Measurements from ENCODE around the gene TRAF6. TPM values are rescaled to one million over a fixed set of nuclear protein-coding genes. Genes with fewer than 3 reads are reported as not detected.
"Not testable (repeated sequence)": the region's sequence is repeated elsewhere in the genome, so short reads cannot be mapped to it uniquely, and the experiment has no call there.

TRAF6 gene
- total RNA-seq (ENCODE audit: unreplicated experiment), result 20.4 TPM
- long read RNA-seq, full-length matches to known transcripts, result 12 of 13 reads
- long read RNA-seq, partial matches to known transcripts, result 0 of 13 reads
- long read RNA-seq, other reads (novel, unspliced or antisense), result 1 of 13 reads

- no peaks in the 10 kb centered on the region for H3K9me3 Mint-ChIP-seq (ENCODE audit: unreplicated experiment)
- H3K4me1 Mint-ChIP-seq (ENCODE audit: unreplicated experiment), result peaks cover 17% of the 10 kb centered on the region
- peaks cover 4% of the 10 kb centered on the region for H3K36me3 Mint-ChIP-seq (ENCODE audit: low read depth, unreplicated experiment)
- peak; percentile 96 for DNase-seq (ENCODE audit: low spot score)
- H3K27me3 Mint-ChIP-seq (ENCODE audit: unreplicated experiment), result peaks cover 7% of the 10 kb centered on the region
- peak; percentile 91 for TF ChIP-seq CTCF (IDR thresholded peaks at IDR 0.05; ENCODE audit: unreplicated experiment)
- H3K27ac Mint-ChIP-seq (ENCODE audit: unreplicated experiment), result peak within 1 kb of the TSS; percentile 91
- peak within 1 kb of the TSS; percentile 97 for H3K4me3 Mint-ChIP-seq (ENCODE audit: unreplicated experiment)
These were observed at the start of gene TRAF6 for GRCh38 chr11:36509694-36510593. TSS of gene TRAF6 (minus strand) at chr11:36510272. CDS start at chr11:36501515, 8,757 bp downstream.

GRCh38 chr11:36558571-36559413, 48.7 kb upstream of the TRAF6 start:
- Mint-ChIP-seq H3K4me1 (ENCODE audit: unreplicated experiment) (peaks cover 3% of the 10 kb centered on the region), H3K4me3 (ENCODE audit: unreplicated experiment) (no peak overlapping the region), H3K27me3 (ENCODE audit: unreplicated experiment) (peaks cover 2% of the 10 kb centered on the region), H3K36me3 (ENCODE audit: low read depth, unreplicated experiment) (peaks cover 3% of the 10 kb centered on the region), H3K9me3 (ENCODE audit: unreplicated experiment) (no peaks in the 10 kb centered on the region), H3K27ac (ENCODE audit: unreplicated experiment) (no peak overlapping the region)
- DNase-seq (ENCODE audit: low spot score), result no peak
- TF ChIP-seq CTCF (IDR thresholded peaks at IDR 0.05; ENCODE audit: unreplicated experiment), result no peak

GRCh38 chr11:36557991-36558390, 47.9 kb upstream of the TRAF6 start:
- Mint-ChIP-seq H3K27me3 (ENCODE audit: unreplicated experiment) (peaks cover 2% of the 10 kb centered on the region), H3K27ac (ENCODE audit: unreplicated experiment) (no peak overlapping the region), H3K4me1 (ENCODE audit: unreplicated experiment) (peaks cover 3% of the 10 kb centered on the region), H3K4me3 (ENCODE audit: unreplicated experiment) (no peak overlapping the region), H3K9me3 (ENCODE audit: unreplicated experiment) (no peaks in the 10 kb centered on the region), H3K36me3 (ENCODE audit: low read depth, unreplicated experiment) (peaks cover 3% of the 10 kb centered on the region)
- TF ChIP-seq CTCF (IDR thresholded peaks at IDR 0.05; ENCODE audit: unreplicated experiment), result no peak
- DNase-seq (ENCODE audit: low spot score), result no peak

GRCh38 chr11:36557390-36557789, 47.3 kb upstream of the TRAF6 start:
- not testable (repeated sequence) for H3K27ac Mint-ChIP-seq (ENCODE audit: unreplicated experiment); H3K9me3 Mint-ChIP-seq (ENCODE audit: unreplicated experiment); DNase-seq (ENCODE audit: low spot score); H3K36me3 Mint-ChIP-seq (ENCODE audit: low read depth, unreplicated experiment); H3K27me3 Mint-ChIP-seq (ENCODE audit: unreplicated experiment); H3K4me3 Mint-ChIP-seq (ENCODE audit: unreplicated experiment); H3K4me1 Mint-ChIP-seq (ENCODE audit: unreplicated experiment)

- no peak overlapping the region for H3K27ac Mint-ChIP-seq (ENCODE audit: unreplicated experiment)
- DNase-seq (ENCODE audit: low spot score), result no peak
- no peaks in the 10 kb centered on the region for H3K36me3 Mint-ChIP-seq (ENCODE audit: low read depth, unreplicated experiment)
- H3K4me3 Mint-ChIP-seq (ENCODE audit: unreplicated experiment), result no peak overlapping the region
- H3K27me3 Mint-ChIP-seq (ENCODE audit: unreplicated experiment), result no peaks in the 10 kb centered on the region
- H3K4me1 Mint-ChIP-seq (ENCODE audit: unreplicated experiment), result no peaks in the 10 kb centered on the region
- no peak for TF ChIP-seq CTCF (IDR thresholded peaks at IDR 0.05; ENCODE audit: unreplicated experiment)
- H3K9me3 Mint-ChIP-seq (ENCODE audit: unreplicated experiment), result no peaks in the 10 kb centered on the region
These were observed 40.5 kb upstream of the TRAF6 start for GRCh38 chr11:36550385-36551115.

All from endothelial cell (in vitro differentiated cells).